G401.6 (cell line): ENCODE measurements around the gene ODAD3.

Experiments used
- FAIRE-seq: peaks from 2 replicates; lab custom pipeline; 2012; peaks lifted over from hg19 to GRCh38; lab: Jason Lieb, UNC

ODAD3 gene

GRCh38 chr19:11374433-11375142 is 60.3 kb downstream of the ODAD3 start, which contains the start of gene SWSAP1:
TSS of gene SWSAP1 (plus strand) at chr19:11374666. CDS start at chr19:11374681, 15 bp downstream.
- peak; percentile 99 for FAIRE-seq

GRCh38 chr19:11373885-11374432 is 61.0 kb downstream of the ODAD3 start:
- no peak for FAIRE-seq

DNA sequence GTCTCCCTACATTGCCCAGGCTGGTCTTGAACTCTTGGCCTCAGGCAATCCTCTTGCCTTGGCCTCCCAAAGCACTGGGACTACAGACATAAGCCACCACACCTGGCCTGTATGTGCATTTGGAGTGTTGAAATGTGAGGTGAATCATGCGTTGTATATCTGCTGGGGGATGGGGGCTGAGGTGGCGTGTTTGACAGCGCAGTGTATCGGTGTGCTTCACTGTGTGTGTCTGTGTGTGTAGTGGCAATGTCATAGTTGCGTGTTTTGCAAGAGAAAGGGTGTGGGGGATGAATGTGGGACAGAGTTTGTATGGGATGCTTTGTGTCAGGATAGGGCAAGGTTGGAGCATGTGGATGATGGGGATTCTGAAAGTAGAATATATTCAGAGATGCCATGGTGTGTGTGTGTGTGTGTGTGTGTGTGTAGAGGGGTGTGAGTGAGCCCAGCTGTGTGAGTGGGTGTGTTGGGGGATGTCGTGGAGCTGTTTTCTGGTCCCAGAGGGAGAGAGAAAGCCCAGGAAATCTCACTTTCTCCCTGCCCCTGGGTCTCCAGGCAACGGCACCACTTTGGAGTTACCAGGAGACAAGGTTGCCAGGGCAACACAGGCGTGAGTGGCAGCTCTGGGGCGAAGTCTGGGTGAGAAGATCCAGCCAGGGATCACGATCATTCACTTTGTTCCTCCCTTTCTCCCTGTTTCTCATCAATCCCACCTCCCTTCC is 61.6 kb downstream of the ODAD3 start:
- FAIRE-seq, result no peak

GRCh38 chr19:11370744-11371143 is 64.2 kb downstream of the ODAD3 start:
- FAIRE-seq, result no peak
